ENCODE results near the gene PRICKLE1.

Gene PRICKLE1

GRCh38 chr12:42617622-42618021 lies 28.1 kb upstream of the PRICKLE1 start:
- TF ChIP-seq GABPA (IDR thresholded peaks at IDR 0.05; ENCODE audit: low read depth) (no peak), CTCF (IDR thresholded peaks at IDR 0.05; ENCODE audit: insufficient read depth, low read length) (no peak), SPI1 (IDR thresholded peaks at IDR 0.05; ENCODE audit: borderline replicate concordance, low read depth) (no peak), REST (IDR thresholded peaks at IDR 0.05; ENCODE audit: insufficient replicate concordance, low read depth) (no peak), POLR2AphosphoS5 (IDR thresholded peaks at IDR 0.05; ENCODE audit: low read depth) (no peak)
- Histone ChIP-seq H3K27me3 (ENCODE audit: insufficient read depth, poor library complexity, severe bottlenecking) (no peaks in the 10 kb centered on the region), H3K27ac (replicated peaks) (no peak overlapping the region), H3K4me3 (replicated peaks; ENCODE audit: insufficient read depth, low read length) (no peak overlapping the region)
- no peak for DNase-seq (ENCODE audit: low read depth in 1 of 2, low spot score in 1 of 2)

GRCh38 chr12:42615006-42615405 lies 25.5 kb upstream of the PRICKLE1 start:
- TF ChIP-seq GABPA (IDR thresholded peaks at IDR 0.05; ENCODE audit: low read depth) = no peak
- TF ChIP-seq REST (IDR thresholded peaks at IDR 0.05; ENCODE audit: insufficient replicate concordance, low read depth) = no peak
- TF ChIP-seq CTCF (IDR thresholded peaks at IDR 0.05; ENCODE audit: insufficient read depth, low read length) = no peak
- no peak for TF ChIP-seq POLR2AphosphoS5 (IDR thresholded peaks at IDR 0.05; ENCODE audit: low read depth)
- TF ChIP-seq SPI1 (IDR thresholded peaks at IDR 0.05; ENCODE audit: borderline replicate concordance, low read depth) = no peak
- H3K27me3 ChIP-seq (ENCODE audit: insufficient read depth, poor library complexity, severe bottlenecking) = no peaks in the 10 kb centered on the region
- no peak overlapping the region for H3K4me3 ChIP-seq (replicated peaks; ENCODE audit: insufficient read depth, low read length)
- H3K27ac ChIP-seq (replicated peaks) = no peak overlapping the region
- DNase-seq (ENCODE audit: low read depth in 1 of 2, low spot score in 1 of 2) = no peak

- H3K27ac ChIP-seq (replicated peaks) = no peak overlapping the region
- TF ChIP-seq SPI1 (IDR thresholded peaks at IDR 0.05; ENCODE audit: borderline replicate concordance, low read depth) (no peak), GABPA (IDR thresholded peaks at IDR 0.05; ENCODE audit: low read depth) (no peak), REST (IDR thresholded peaks at IDR 0.05; ENCODE audit: insufficient replicate concordance, low read depth) (no peak), POLR2AphosphoS5 (IDR thresholded peaks at IDR 0.05; ENCODE audit: low read depth) (no peak), CTCF (IDR thresholded peaks at IDR 0.05; ENCODE audit: insufficient read depth, low read length) (no peak)
- no peak overlapping the region for H3K4me3 ChIP-seq (replicated peaks; ENCODE audit: insufficient read depth, low read length)
- no peaks in the 10 kb centered on the region for H3K27me3 ChIP-seq (ENCODE audit: insufficient read depth, poor library complexity, severe bottlenecking)
- no peak for DNase-seq (ENCODE audit: low read depth in 1 of 2, low spot score in 1 of 2)
These were observed 22.7 kb upstream of the PRICKLE1 start for GRCh38 chr12:42612231-42612613.

Data from HL-60 (cell line).